Gastrocnemius medialis (tissue), 4 donors: ENCODE data around the gene ADAR. TPM values are rescaled to one million over a fixed set of nuclear protein-coding genes. Genes with fewer than 3 reads are reported as not detected.

Experiments used
- ATAC-seq, 2 donors: fragments of 150-250 bp; one replicate each; pipeline ENCODE4 v1.9.1; 2016
- DNase-seq, 2 donors: peaks; one replicate each; pipeline ENCODE4 v3.0.0-alpha.2; 2019
- H3K27ac ChIP-seq, 4 donors: fragments of 200-600 bp; sonication (generic); 1 replicate in 1 of 4; 2 replicates in 3 of 4; pipeline ENCODE4 v1.5.1; 2016 to 2018; ENCODE audit warnings: mild to moderate bottlenecking in 2 of 4, moderate library complexity in 1 of 4
- H3K27me3 ChIP-seq, 3 donors: fragments of 200-600 bp; sonication (generic) in 2 of 3; 1 replicate in 1 of 3; 2 replicates in 2 of 3; pipeline versions ENCODE4 v1.5.1 to v1.6.0; 2016 to 2019; ENCODE audit warnings: mild to moderate bottlenecking in 1 of 3, moderate library complexity in 1 of 3
- H3K36me3 ChIP-seq, 2 donors: fragments of 200-600 bp; sonication (generic) in 1 of 2; one replicate each; pipeline ENCODE4 v1.5.1; 2017 to 2018
- H3K4me1 ChIP-seq, 2 donors: fragments of 200-600 bp; sonication (generic) in 1 of 2; one replicate each; pipeline ENCODE4 v1.5.1; 2016 to 2017; ENCODE audit warnings: mild to moderate bottlenecking in 2 of 2
- H3K4me3 ChIP-seq, 4 donors: fragments of 200-600 bp; sonication (generic) in 3 of 4; 1 replicate in 1 of 4; 2 replicates in 3 of 4; pipeline ENCODE4 v1.5.1; 2016 to 2019; ENCODE audit warnings: mild to moderate bottlenecking in 2 of 4
- H3K9me3 ChIP-seq, 3 donors: fragments of 200-600 bp; sonication (generic) in 2 of 3; 1 replicate in 1 of 3; 2 replicates in 2 of 3; pipeline ENCODE4 v1.5.1; 2016 to 2019
- POLR2A ChIP-seq, 2 donors: fragments of 450-650 bp; IDR thresholded peaks; one replicate each; pipeline ENCODE4 v1.6.1; 2017; ENCODE audit warnings: antibody characterized with exemption in 2 of 2, mild to moderate bottlenecking in 2 of 2, moderate library complexity in 2 of 2
- in situ Hi-C, 4 donors: fragments of 200-750 bp; cut with MboI; loops; one replicate each; pipeline versions ENCODE4 v1.15.0 to v1.8.0; 2017; ENCODE audit warnings: low sequenced_read_pairs in 4 of 4
- intact Hi-C: fragments of 100-400 bp; cut with DNase I; formaldehyde crosslinking; loops from one replicate; pipeline ENCODE4 v1.15.1; 2023; ENCODE audit warnings: low total_unique reads
- total RNA-seq, 4 donors: library from RNA; depleted of rRNA; stranded (reverse); fragments of >200 nt; gene quantifications; one replicate each; pipeline versions ENCODE4 v1.1.0 to v1.2.3, GENCODE V29; 2016
- TF ChIP-seq, protein P1 (sequence below), 5 experiments: fragments of 450-650 bp in 3 of 5; fragments of 200-600 bp in 2 of 5; sonication (generic) in 2 of 5; IDR thresholded peaks in 4 of 5; conservative IDR thresholded peaks in 1 of 5; 1 replicate in 4 of 5; 2 replicates in 1 of 5; pipeline ENCODE4 v1.5.1; 2016 to 2019; ENCODE audit warnings: antibody characterized with exemption in 5 of 5, mild to moderate bottlenecking in 3 of 5, moderate library complexity in 3 of 5

Gene ADAR
- total RNA-seq, 4 donors from 2014 or later: 16.4 to 38.4 (median 19.0) TPM

DNA sequence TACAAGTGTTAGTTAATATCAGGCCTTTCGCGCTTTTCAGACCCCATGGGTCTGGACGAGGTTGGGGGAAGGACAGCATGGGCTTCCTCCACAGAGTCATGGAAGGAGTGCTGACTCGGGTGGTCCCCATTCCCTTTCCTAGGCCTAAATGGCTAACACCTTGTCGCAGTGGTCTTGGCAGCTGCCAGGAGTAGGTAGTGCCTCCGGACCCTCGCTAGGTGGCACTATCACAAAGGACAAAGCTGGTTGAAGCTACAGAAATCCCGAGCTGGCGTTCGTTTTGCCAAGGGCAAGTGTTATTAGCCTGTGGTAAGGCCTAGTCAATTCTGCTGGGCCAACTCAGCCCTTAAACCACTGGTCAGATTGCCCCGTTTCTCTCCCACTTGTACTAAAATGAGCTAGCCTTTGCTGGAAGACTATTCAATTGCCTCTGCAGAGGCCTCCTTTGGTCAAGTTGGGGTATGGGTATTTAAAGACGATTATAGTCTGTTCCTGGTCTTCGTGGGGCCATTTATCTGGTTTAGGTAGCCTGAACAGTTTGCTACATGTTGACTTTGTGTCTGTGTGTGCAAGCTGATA lies 48.4 kb downstream of the ADAR start:
- no peaks in the 10 kb centered on the region for H3K9me3 ChIP-seq
- peaks cover 0 to 14% of the 10 kb centered on the region in 2 donors for H3K36me3 ChIP-seq
- H3K4me3 ChIP-seq: peak overlapping the region; percentile 62 to 83 (median 76)
- peak; percentile 80 to 90 for DNase-seq
- H3K4me1 ChIP-seq: peaks cover 22 to 25% of the 10 kb centered on the region in 2 donors
- H3K27ac ChIP-seq: peak overlapping the region; percentile 94 to 98 (median 97)
- in situ Hi-C loops: loop anchor here in 2 of 4 donors (10.0 to 25.0 kb wide), 2 partner anchors 203 to 325 kb away; no protein-coding TSS in a partner anchor
- TF ChIP-seq, protein P1, sequence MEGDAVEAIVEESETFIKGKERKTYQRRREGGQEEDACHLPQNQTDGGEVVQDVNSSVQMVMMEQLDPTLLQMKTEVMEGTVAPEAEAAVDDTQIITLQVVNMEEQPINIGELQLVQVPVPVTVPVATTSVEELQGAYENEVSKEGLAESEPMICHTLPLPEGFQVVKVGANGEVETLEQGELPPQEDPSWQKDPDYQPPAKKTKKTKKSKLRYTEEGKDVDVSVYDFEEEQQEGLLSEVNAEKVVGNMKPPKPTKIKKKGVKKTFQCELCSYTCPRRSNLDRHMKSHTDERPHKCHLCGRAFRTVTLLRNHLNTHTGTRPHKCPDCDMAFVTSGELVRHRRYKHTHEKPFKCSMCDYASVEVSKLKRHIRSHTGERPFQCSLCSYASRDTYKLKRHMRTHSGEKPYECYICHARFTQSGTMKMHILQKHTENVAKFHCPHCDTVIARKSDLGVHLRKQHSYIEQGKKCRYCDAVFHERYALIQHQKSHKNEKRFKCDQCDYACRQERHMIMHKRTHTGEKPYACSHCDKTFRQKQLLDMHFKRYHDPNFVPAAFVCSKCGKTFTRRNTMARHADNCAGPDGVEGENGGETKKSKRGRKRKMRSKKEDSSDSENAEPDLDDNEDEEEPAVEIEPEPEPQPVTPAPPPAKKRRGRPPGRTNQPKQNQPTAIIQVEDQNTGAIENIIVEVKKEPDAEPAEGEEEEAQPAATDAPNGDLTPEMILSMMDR (IDR thresholded peaks at IDR 0.05 in 4 of 5, conservative IDR thresholded peaks at IDR 0.05 in 1 of 5): peak; percentile 92 to 96 (median 95)
- TF ChIP-seq POLR2A (IDR thresholded peaks at IDR 0.05): no peak
- H3K27me3 ChIP-seq: no peaks in the 10 kb centered on the region
- intact Hi-C loops: loop anchor here (1.0 to 10.0 kb wide), 11 partner anchors 49 to 578 kb away; partner anchors contain the start of genes ADAM15, ADAR, KCNN3 and PMVK
- ATAC-seq: peak; percentile 78 to 80

DNA sequence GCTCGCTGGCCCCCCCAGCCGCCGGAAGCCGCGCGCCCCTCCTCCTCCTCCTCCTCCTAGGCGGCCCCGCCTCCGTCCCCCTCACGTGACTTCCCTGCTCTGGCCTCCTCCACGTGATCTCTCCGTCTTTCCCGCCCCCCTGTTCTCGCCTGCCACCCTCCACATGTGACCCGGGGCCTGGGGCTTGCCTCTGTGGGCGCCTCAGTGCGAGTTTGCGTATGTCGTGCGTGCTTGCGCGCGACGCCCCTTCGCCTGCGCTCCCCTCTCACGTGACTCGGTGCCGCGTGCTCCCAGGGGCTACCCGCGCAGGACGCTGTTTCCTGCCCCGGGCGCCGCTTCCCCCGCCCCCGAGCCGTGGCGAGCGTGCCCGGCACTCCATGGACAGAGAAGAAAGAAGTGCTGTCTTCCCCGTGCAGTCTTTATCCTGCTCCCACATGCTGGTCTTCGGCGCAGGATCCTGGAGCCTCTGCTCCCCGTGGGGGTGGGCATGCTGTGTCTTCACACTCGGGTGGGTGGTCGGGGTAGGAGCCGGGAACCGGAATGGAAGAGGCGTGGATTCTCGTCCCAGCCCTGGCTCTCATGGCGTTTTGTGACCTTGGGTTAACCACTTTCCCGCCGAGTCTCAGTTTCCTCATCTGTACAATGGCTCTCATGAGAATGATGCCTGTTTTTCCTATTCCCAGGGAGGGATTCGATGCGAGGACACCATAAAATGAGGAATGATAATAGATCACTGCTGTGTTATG lies 49.1 kb downstream of the ADAR start:
- H3K36me3 ChIP-seq: peaks cover 0 to 20% of the 10 kb centered on the region in 2 donors
- DNase-seq (peak; percentile 100), ATAC-seq (peak; percentile 87 to 89)
- in situ Hi-C loops (loop anchor here in 1 of 4 donors (25.0 kb wide), 1 partner anchor 203 kb away; no protein-coding TSS in a partner anchor), intact Hi-C loops (loop anchor here (1.0 to 10.0 kb wide), 10 partner anchors 49 to 578 kb away; partner anchors contain the start of genes ADAM15, ADAR, KCNN3 and PMVK)
- TF ChIP-seq POLR2A (IDR thresholded peaks at IDR 0.05): peak; percentile 79 to 86
- TF ChIP-seq, protein P1 (IDR thresholded peaks at IDR 0.05 in 4 of 5, conservative IDR thresholded peaks at IDR 0.05 in 1 of 5): peak in 1 of 5 experiments; percentile 35
- peaks cover 28 to 30% of the 10 kb centered on the region in 2 donors for H3K4me1 ChIP-seq
- peak overlapping the region; percentile 94 to 98 (median 97) for H3K27ac ChIP-seq
- no peaks in the 10 kb centered on the region for H3K27me3 ChIP-seq
- H3K9me3 ChIP-seq: no peaks in the 10 kb centered on the region
- peak overlapping the region; percentile 62 to 83 (median 76) for H3K4me3 ChIP-seq

DNA sequence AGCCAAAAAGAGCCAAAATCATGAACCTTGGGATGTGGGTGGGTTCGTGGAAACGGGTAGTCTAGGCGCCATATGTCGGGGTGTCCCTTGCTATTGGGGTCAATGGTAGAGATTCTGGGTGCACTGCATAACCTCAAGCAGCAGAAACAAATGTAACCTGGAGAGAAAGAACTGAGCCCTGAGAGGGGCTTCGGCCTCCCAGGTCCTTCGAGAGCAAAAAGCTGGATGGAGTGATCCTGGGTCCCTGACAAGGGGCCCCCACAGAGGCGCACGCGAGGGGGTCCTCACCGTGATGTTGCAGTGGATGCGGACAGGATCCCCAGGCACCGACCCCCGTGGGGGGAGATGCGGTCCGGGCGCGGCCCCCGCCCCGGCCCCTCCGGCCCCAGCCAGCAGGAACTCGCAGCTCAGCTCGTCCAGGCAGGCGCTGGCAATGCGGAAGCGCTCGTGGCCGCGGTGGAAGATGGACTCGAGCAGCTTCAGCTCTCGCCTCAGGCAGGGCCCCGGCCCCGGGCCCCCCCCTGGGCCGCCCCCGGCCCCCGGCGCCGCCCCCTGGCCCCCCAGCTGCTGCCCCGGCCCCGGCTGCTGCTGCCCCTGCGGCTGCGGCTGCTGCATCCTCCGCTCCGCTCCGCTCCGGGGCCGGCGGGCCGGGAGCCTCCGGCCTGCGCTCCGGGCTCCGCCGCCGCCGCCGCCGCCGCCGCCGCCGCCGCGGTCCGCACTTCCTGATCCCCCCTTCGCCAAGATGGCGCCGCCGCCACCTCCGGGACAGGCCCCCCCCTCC lies 49.9 kb downstream of the ADAR start, which contains the start of gene UBE2Q1:
Gene UBE2Q1 (minus strand): TSS at position 724 of the 781 bp plus-strand sequence. CDS start 109 bp downstream, at position 615.
- Histone ChIP-seq H3K4me3 (peak within 1 kb of the TSS; percentile 66 to 90 (median 76)), H3K4me1 (peaks cover 36 to 38% of the 10 kb centered on the region in 2 donors), H3K27me3 (no peaks in the 10 kb centered on the region), H3K27ac (peak within 1 kb of the TSS; percentile 94 to 98 (median 97)), H3K9me3 (no peaks in the 10 kb centered on the region), H3K36me3 (peaks cover 0 to 28% of the 10 kb centered on the region in 2 donors)
- DNase-seq: peak in 1 of 2 donors; percentile 41
- in situ Hi-C loops (loop anchor here in 1 of 4 donors (25.0 kb wide), 1 partner anchor 204 kb away; no protein-coding TSS in a partner anchor), intact Hi-C loops (loop anchor here (2.0 to 10.0 kb wide), 8 partner anchors 69 to 579 kb away; partner anchors contain the start of genes ADAM15, KCNN3, PMVK and SLC50A1)
- TF ChIP-seq, protein P1 (IDR thresholded peaks at IDR 0.05 in 4 of 5, conservative IDR thresholded peaks at IDR 0.05 in 1 of 5): no peak
- no peak for TF ChIP-seq POLR2A (IDR thresholded peaks at IDR 0.05)
- ATAC-seq: no peak
